Activated gamma-delta T cell treated with Interleukin-2 at 50 U/mL for 16 hours (primary cell): Measurements from ENCODE around the gene SDHAF1.
"Not testable (repeated sequence)": the region's sequence is repeated elsewhere in the genome, so short reads cannot be mapped to it uniquely, and the experiment has no call there.

Source experiments
- DNase-seq: peaks from one replicate; pipeline ENCODE4 v3.0.0-alpha.2; 2020

Gene SDHAF1

DNA sequence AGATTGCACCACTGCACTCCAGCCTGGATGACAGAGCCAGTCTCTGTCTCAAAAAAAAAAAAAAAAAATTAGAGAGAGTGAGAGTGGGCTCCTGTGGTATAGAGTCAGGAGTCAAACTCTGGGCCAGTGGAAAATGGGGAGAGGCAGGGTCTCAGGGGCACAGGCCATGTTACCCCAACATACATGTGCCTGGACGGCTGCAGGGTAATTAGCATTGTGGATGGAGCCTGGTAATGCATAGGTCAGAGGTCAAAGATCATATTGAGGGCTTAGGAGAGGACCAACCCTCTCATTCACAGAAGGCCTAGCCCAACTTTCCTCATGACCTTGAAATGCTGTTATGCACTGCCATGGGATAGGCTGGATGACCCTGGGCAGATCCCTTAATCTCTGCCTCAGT is 30.6 kb downstream of the SDHAF1 start:
- DNase-seq, result no peak

DNA sequence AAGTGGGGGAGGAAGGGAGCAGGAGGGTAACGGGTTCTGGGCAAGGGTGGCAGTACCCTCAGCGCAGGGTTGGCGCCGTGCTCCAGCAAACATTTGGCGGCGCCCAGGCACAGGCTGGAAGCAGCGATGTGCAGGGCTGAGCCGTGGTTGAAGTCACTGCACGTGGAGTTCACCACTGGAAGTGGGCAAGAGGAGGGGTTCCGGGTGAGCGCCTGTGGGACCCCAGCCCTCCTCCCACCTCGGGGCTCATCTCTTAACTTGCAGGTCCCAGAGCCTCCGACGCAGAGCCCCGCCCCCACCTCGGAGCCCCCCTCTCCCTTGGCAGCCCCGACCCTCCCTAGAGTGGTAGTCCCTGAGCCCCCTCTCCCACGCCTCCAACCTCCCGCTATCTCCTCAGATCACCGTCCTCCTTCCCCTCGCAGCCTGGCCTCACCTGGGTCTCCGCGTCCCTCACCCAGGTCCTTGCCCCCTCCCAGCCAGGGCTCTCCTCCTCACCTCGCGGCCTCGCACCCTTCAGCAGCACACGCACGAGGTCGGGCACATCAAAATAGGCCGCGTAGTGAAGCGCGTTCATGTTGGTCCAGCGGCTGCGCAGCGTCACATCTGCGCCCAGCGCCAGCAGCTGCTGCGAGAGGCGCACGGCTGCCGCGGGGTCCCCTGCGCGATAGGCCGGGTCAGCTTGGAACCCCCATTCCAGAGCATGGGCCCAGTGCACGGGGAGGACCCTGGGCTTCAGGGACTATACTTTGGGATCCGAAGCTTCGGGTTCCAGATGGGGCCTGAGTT is 31.3 kb downstream of the SDHAF1 start:
- no peak for DNase-seq

DNA sequence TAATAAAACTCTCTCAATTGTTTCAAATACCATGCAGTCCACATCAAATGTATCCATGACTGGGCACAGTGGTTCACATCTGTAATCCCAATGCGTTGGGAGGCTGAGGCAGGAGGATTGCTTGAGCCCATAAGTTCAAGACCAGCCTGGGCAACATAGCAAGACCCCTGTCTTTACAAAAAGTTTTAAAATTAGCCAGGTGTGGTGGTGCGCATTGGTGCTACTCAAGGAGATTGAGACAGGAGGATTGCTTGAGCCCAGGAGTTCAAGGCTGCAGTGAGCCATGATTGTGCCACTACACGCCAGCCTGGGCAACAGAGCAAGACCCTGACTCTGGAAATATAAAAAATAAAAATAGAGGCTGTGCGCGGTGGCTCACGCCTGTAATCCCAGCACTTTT is 32.7 kb downstream of the SDHAF1 start:
- no peak for DNase-seq

DNA sequence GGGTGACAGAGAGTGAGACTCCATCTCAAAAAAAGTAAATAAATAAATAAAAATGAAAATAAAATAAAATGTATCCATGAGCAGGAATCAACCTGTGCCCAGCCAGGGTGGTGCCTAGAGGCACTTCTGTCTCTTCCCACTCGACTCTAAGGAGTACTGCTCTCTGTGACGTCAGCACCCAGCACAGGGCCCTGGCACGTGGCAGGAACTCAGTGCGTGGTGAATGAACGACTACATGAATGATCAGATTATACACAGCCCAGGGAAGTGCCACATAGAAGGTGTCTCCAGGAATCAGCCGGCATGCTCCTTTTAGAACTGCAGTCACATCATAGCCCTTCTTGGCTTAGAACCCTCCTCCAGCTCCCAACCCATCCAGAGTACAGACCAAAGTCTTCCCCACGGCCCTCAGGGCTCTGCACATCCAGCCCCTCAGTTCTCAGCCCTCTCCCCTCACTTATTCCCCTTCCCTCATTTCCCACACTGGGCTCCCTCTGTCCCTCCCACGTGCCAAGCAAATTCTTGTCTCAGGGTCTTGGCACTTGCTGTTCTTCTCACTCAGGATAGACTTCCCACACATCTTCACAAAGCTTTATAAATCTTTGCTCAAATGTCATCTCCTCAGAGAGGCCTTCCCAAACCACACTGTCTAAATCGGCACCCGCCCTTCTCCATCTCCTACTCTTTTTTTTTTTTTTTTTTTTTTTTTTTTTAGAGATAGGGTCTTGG is 33.5 kb downstream of the SDHAF1 start:
- no peak for DNase-seq

DNA sequence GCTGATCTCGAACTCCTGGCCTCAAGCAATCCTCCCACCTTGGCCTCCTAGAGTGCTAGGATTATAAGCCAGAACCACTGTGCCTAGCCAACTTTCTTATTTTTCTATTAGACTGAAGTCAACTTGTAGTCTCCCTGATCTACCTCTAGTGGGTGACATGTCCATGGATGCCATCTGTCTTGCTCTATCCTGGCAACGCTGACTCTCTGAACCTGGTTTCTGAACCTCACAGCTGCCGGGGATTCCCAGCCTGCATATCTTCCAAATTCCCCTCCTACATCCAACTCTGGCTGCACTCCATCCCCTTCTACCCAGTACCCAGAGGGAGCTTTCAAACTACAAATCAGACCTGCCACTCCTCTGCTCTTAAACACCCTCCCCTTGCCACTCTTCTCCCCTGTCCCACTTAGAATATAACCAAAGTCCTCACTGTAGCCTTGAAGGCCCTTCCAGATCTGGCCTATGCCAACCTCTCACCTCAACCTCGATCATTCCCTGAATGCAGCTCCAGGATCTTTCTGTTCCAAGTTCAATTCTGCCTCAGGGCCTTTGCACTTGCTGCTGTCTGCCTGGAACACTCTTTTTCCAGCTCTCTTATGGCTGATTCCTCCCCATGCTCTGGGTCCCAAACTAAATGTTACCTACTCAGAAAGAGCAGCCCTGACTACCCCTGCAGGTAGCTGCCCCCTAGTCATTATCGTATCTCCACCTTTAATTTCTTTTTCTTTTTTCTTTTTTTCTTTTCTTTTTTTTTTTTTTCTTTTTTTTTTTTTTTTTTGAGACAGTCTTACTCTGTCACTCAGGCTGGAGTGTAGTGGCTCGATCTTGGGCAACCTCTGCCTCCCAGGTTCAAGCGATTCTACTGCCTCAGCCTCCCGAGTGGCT is 35.5 kb downstream of the SDHAF1 start:
- no peak for DNase-seq

DNA sequence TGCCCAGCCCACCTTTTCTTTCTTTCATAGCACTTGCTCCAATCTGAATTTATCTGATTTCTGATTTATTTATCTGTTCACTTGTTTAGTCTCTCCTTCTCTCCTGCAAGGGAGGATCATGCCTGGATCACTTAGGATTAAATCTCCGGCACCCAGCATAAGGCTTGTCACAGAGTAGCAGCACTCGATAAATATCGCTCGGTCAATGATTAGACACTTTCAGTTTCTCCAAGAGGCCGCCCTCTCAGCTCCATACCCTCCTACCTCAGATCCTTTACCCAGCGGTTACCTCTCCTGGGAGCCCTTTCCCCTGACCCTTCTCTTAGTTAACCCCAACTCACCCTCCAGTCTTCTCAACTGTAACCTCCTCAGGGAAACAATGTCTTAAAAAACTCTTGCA is 36.3 kb downstream of the SDHAF1 start:
- DNase-seq, result no peak

DNA sequence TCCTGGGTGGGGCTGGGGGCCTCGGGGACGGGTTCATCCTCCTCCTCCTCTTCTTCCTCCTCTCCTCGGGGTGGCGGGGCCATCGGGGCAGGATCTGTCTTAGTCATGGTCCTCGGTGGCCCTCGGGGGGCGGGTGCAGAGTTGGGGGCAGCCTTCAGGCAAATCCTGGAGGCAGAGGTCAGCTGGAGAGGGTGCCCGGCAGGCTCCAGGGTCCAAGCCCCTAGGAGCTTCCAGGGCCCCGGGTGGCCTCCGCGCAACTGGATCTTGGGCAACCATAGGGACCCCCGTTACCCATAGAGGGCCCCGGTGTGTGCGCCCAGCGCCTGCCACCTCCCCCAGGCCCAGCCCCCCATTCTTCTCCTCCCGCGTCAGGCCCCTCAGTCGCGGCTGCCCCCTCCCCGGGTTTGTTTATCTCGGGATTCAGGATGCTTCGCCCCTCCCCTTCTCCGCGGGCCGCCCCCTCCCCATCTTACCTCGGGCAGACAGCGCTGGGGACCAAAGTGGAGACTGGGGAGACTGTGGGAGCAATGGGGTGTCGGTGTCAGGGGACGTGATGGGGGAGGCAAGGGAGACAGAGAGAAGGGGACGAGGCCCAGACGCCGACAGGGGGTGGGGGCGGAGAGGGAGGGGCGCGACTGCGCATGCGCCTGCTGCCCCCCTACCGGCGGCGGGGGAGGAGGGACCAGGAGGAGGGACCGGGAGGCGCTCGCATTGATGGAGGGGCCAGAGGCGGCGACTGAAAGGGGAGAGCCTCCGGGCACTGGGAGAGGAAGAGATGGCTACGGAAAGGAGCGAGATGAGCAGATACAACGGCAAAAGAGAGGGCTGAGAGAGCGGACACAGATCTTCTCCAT is 37.5 kb downstream of the SDHAF1 start, which contains the start of gene CLIP3:
Gene CLIP3, minus strand, starts transcription at position 623 of the 854 bp plus-strand sequence. Its CDS starts 516 bp downstream, at position 107.
- DNase-seq, result peak; percentile 51

DNA sequence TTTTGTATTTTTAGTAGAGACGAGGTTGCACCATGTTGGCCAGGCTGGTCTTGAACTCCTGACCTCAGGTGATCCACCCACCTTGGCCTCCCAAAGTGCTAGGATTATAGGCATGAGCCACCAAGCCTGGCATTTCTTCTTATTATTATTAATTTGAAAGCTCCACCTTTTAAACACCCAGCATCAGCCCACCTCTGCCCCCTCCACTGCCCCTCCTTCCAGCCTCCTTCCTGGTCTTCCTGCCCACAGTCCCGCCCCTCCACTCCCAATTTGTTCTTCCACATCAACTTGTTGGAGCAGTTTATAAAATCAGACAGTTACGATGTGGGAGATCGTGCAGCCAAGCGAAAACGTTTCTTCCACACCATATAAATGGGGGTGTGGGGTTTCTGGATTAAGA is 45.5 kb downstream of the SDHAF1 start:
- DNase-seq, result no peak

DNA sequence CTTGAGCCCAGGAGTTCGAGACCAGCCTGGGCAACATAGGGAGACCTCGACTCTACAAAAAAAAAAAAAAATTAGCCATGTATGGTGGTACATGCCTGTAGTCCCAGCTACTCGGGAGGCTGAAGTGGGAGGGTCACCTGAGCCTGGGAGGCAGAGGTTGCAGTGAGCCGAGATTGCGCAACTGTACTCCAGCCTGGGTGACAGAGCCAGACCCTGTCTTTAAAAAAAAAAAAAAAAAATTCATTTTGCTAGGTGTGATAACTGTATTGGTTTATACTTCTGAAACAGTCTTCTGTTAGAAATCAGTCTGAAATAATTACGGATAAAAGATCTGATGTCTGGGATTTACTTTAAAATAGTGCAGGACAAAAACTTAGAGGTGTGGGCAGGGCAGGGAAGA is 46.1 kb downstream of the SDHAF1 start:
- DNase-seq, result not testable (repeated sequence)

DNA sequence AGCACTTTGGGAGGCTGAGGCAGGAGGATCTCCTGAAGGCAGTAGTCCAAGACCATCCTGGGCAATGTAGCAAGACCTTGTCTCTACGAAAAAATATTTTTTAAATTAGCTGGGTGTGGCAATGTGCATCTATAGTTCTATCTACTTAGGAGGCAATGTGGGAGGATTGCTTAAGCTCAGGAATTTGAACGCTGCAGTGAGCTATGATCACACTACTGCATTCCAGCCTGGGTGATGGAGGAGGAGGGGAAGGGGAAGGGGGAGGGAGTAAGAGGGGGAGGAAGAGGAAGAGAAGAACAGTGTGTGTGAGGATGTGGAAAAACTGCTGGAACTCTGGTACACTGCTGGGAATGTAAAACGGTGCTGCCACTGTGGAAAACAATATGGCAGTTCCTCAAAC is 46.8 kb downstream of the SDHAF1 start:
- no peak for DNase-seq

DNA sequence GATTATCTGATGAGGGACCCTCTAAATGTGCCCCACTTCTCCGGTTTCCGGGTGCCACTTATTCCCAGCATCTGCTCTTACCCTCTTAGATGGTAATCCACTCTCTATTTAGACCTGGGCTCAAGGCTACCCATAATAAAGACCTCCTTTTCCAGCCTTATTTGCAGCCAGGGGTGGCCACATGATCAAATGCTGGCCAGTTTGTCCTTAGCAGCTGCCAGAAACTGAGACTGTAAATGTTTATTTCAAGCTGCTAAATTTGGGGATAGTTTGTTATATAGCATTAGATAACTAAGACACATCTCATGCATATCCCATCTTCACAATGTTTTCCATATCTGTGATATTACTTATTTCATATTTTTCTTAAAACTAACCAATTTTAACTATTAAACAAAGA is 49.0 kb downstream of the SDHAF1 start:
- no peak for DNase-seq
